Stomach (tissue), 9 donors: ENCODE results near the gene OARD1. TPM values are rescaled to one million over a fixed set of nuclear protein-coding genes. Genes with fewer than 3 reads are reported as not detected.

Source experiments
- DNase-seq, 2 donors: peaks; one replicate each; pipeline versions ENCODE4 v3.0.0 to v3.0.0-alpha.2; 2013 to 2019
- H3K27ac ChIP-seq, 5 donors: fragments of 200-600 bp in 4 of 5; sonication (generic) in 4 of 5; one replicate each; pipeline ENCODE4 v1.5.1; 2013 to 2019; ENCODE audit warnings: mild to moderate bottlenecking in 1 of 5, moderate library complexity in 1 of 5
- H3K27me3 ChIP-seq, 3 donors: fragments of 200-600 bp; sonication (generic); one replicate each; pipeline ENCODE4 v1.5.1; 2017 to 2019; ENCODE audit warnings: mixed run types in 1 of 3
- H3K36me3 ChIP-seq, 4 donors: fragments of 200-600 bp; sonication (generic); 1 replicate in 3 of 4; 2 replicates in 1 of 4; pipeline ENCODE4 v1.5.1; 2016 to 2019
- H3K4me1 ChIP-seq, 4 donors: fragments of 200-600 bp; sonication (generic); one replicate each; pipeline ENCODE4 v1.5.1; 2016 to 2019
- H3K4me3 ChIP-seq, 4 donors: fragments of 200-600 bp; sonication (generic) in 3 of 4; one replicate each; pipeline ENCODE4 v1.5.1; 2016 to 2019; ENCODE audit warnings: mild to moderate bottlenecking in 1 of 4
- H3K9me3 ChIP-seq, 4 donors: fragments of 200-600 bp; sonication (generic); one replicate each; pipeline ENCODE4 v1.5.1; 2016 to 2019
- CTCF ChIP-seq, 7 experiments: fragments of 450-650 bp in 4 of 7; fragments of 200-600 bp in 3 of 7; sonication (generic) in 3 of 7; IDR thresholded peaks; one replicate each; pipeline ENCODE4 v1.5.1; 2016 to 2019; ENCODE audit warnings: antibody characterized with exemption in 7 of 7, control low read depth in 2 of 7, mild to moderate bottlenecking in 1 of 7
- EP300 ChIP-seq: sonication (generic); formaldehyde crosslinking; IDR thresholded peaks from one replicate; pipeline ENCODE4 v1.6.1; 2017; ENCODE audit warnings: antibody characterized with exemption
- POLR2A ChIP-seq, 4 donors: fragments of 450-650 bp; IDR thresholded peaks; one replicate each; pipeline ENCODE4 v1.6.1; 2016; ENCODE audit warnings: antibody characterized with exemption in 4 of 4, control low read depth in 2 of 4, mild to moderate bottlenecking in 1 of 4, moderate library complexity in 1 of 4
- POLR2AphosphoS5 ChIP-seq, 3 donors: sonication (generic); formaldehyde crosslinking; IDR thresholded peaks; one replicate each; pipeline ENCODE4 v1.6.1; 2016; ENCODE audit warnings: antibody characterized with exemption in 3 of 3
- WGBS, 5 donors: extraction: QIAGEN DNeasy Blood & Tissue Kit in 3 of 5; methylation state at CpG; one replicate each; pipeline versions ENCODE4 v1.1.5 to v1.1.7; 2013 to 2018; 5-methylcytosine and 5-hydroxymethylcytosine counted together
- intact Hi-C: fragments of 100-400 bp; cut with DNase I; formaldehyde crosslinking; loops from one replicate; pipeline ENCODE4 v1.15.1; 2023; ENCODE audit warnings: low total_unique reads
- polyA plus RNA-seq, 3 donors: library from polyadenylated mRNA; stranded (reverse); fragments of 200-250 nt; gene quantifications; one replicate each; pipeline ENCODE4 v1.2.3, GENCODE V29; 2013
- total RNA-seq, 5 donors: library from RNA; depleted of rRNA; stranded (reverse); fragments of >200 nt; gene quantifications; one replicate each; pipeline versions ENCODE4 v1.1.0 to v1.2.3, GENCODE V29; 2014 to 2016
- donor health status: healthy with polysubstance abuse.
- donor health status: Bipolar disorder and iron deficiency.
- donor health status: healthy.

Gene OARD1
- total and polyA plus RNA-seq, 8 donors: 1.2 to 69.0 (median 33.6) TPM

- Histone ChIP-seq H3K27ac (no peak overlapping the region), H3K36me3 (no peaks in the 10 kb centered on the region), H3K4me3 (no peak overlapping the region), H3K9me3 (no peaks in the 10 kb centered on the region), H3K4me1 (peaks cover 9 to 62% (median 45%) of the 10 kb centered on the region in 4 donors), H3K27me3 (no peaks in the 10 kb centered on the region)
- intact Hi-C loops: no loop called here
- 98 to 100% (median 100%) methylated on average over 2 to 3 of the region's 3 CpGs for WGBS, 5 donors
- no peak for DNase-seq
- no peak for TF ChIP-seq POLR2A (IDR thresholded peaks at IDR 0.05)
- no peak for TF ChIP-seq POLR2AphosphoS5 (IDR thresholded peaks at IDR 0.05)
- no peak for TF ChIP-seq EP300
- no peak for TF ChIP-seq CTCF (IDR thresholded peaks at IDR 0.05)
Observed at GRCh38 chr6:41043151-41043550, 29.0 kb downstream of the OARD1 start.

GRCh38 chr6:41042226-41043055 lies 29.7 kb downstream of the OARD1 start, which contains the start of gene TSPO2:
Gene TSPO2 (plus strand): TSS chr6:41042467. CDS start chr6:41042986, 519 bp downstream.
- TF ChIP-seq POLR2AphosphoS5 (IDR thresholded peaks at IDR 0.05) (no peak), CTCF (IDR thresholded peaks at IDR 0.05) (no peak), POLR2A (IDR thresholded peaks at IDR 0.05) (no peak), EP300 (no peak)
- Histone ChIP-seq H3K4me3 (no peak within 1 kb of the TSS), H3K27ac (peak within 1 kb of the TSS in 1 of 5 donors; percentile 82), H3K36me3 (no peaks in the 10 kb centered on the region), H3K4me1 (peaks cover 3 to 56% (median 46%) of the 10 kb centered on the region in 4 donors), H3K27me3 (no peaks in the 10 kb centered on the region), H3K9me3 (no peaks in the 10 kb centered on the region)
- intact Hi-C loops: no loop called here
- no peak for DNase-seq
- 73 to 91% (median 82%) methylated on average over 10 of the region's 10 CpGs for WGBS, 5 donors

GRCh38 chr6:41040940-41041536 lies 31.1 kb downstream of the OARD1 start:
- no peaks in the 10 kb centered on the region for H3K9me3 ChIP-seq
- intact Hi-C loops: no loop called here
- peak in 1 of 2 donors; percentile 38 for DNase-seq
- WGBS, 5 donors: 54 to 100% (median 89%) methylated on average over 1 of the region's 1 CpG
- TF ChIP-seq POLR2AphosphoS5 (IDR thresholded peaks at IDR 0.05) (no peak), EP300 (no peak), POLR2A (IDR thresholded peaks at IDR 0.05) (no peak), CTCF (IDR thresholded peaks at IDR 0.05) (no peak)
- peaks cover 3 to 54% (median 44%) of the 10 kb centered on the region in 4 donors for H3K4me1 ChIP-seq
- H3K36me3 ChIP-seq: no peaks in the 10 kb centered on the region
- peak overlapping the region; percentile 4 to 82 (median 63) for H3K27ac ChIP-seq
- H3K27me3 ChIP-seq: no peaks in the 10 kb centered on the region
- no peak overlapping the region for H3K4me3 ChIP-seq

GRCh38 chr6:41040101-41040939 lies 31.8 kb downstream of the OARD1 start:
- 36 to 56% (median 48%) methylated on average over 6 of the region's 6 CpGs for WGBS, 5 donors
- no peaks in the 10 kb centered on the region for H3K36me3 ChIP-seq
- DNase-seq: peak; percentile 37 to 75
- intact Hi-C loops: no loop called here
- no peaks in the 10 kb centered on the region for H3K9me3 ChIP-seq
- no peaks in the 10 kb centered on the region for H3K27me3 ChIP-seq
- peaks cover 3 to 50% (median 42%) of the 10 kb centered on the region in 4 donors for H3K4me1 ChIP-seq
- no peak overlapping the region for H3K4me3 ChIP-seq
- no peak for TF ChIP-seq EP300
- TF ChIP-seq POLR2AphosphoS5 (IDR thresholded peaks at IDR 0.05): peak in 1 of 3 donors; percentile 20
- H3K27ac ChIP-seq: peak overlapping the region; percentile 4 to 82 (median 64)
